ENCODE measurements around the gene BLM.

- TF ChIP-seq CTCF (CRISPR knock-in tag; IDR thresholded peaks at IDR 0.05) = no peak
- TF ChIP-seq SAFB2 (CRISPR knock-in tag; IDR thresholded peaks at IDR 0.05; ENCODE audit: borderline replicate concordance, low read depth) = no peak
- TF ChIP-seq TERF1 (CRISPR knock-in tag; IDR thresholded peaks at IDR 0.05) = no peak
- TF ChIP-seq ZNF572 (CRISPR knock-in tag; IDR thresholded peaks at IDR 0.05) = no peak
- no peak for TF ChIP-seq MAF1 (CRISPR knock-in tag; IDR thresholded peaks at IDR 0.05; ENCODE audit: borderline replicate concordance)
- no peak for TF ChIP-seq ZIK1 (CRISPR knock-in tag; IDR thresholded peaks at IDR 0.05; ENCODE audit: borderline replicate concordance, low read depth)
- no peak for TF ChIP-seq GABPA (IDR thresholded peaks at IDR 0.05; ENCODE audit: low read depth, low read length)
- no peak for TF ChIP-seq GABPA (CRISPR knock-in tag; IDR thresholded peaks at IDR 0.05; ENCODE audit: low read depth)
- TF ChIP-seq RBFOX2 (IDR thresholded peaks at IDR 0.05; ENCODE audit: low read depth, low read length) = no peak
Observed at GRCh38 chr15:90761629-90762028, 44.5 kb downstream of the BLM start.

All from HepG2 (cell line).